WI38 (cell line): Measurements from ENCODE around the gene ALOX5.

Experiments used
- H3K4me3 ChIP-seq: 2 replicates; pipeline ENCODE4 v1.5.1; 2011; ENCODE audit warnings: low read depth, mild to moderate bottlenecking, control low read depth, low read length
- TF ChIP-seq, protein P1 (sequence below): IDR thresholded peaks from 2 replicates; pipeline ENCODE4 v1.5.1; 2012; ENCODE audit warnings: low read depth, mild to moderate bottlenecking, control low read depth, low read length

ALOX5 gene

DNA sequence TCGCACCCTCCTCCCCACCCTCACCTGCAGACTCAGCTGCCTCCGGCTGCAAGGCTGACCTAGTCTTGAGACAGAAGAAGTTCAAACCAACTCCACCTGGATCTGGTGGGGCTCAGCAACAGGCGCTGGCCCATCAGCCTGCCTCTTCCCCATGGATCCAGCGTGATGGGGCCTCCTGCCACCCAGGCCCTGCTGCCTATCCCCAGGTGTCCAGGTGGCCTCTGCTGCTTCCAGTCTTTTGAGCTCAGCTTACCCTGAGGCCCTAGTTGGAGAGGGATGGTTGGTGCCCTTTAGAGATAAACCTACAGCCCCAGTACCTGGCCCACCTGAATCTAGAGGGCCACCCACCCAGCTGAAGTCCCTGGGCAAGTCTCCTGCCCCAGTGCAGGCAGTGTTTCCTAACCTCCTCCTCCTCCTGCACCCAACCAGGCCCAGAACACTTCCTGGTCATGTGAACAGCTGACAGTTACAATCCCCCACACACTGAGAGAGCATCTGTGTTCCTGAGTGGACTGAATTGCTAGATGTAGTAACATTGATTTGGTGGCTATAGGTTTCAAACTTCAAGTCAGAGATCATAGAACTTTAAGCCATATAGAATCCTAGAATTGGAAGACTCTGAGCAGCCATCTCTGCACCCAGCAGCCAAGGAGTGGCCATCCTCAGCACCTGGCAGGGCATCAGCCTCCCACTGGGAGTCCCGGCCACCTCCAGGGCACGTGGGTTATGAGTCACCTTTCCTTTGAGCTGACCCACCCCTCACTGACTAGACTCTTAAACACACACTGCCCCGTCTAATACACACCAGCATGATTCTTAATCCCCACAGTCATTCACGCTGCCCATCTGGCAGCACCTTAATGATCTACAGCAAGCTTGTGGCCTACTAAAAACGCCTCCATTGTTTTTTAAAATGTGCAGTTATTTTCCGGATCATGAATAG, 51.9 kb downstream of the ALOX5 start:
- TF ChIP-seq, protein P1, sequence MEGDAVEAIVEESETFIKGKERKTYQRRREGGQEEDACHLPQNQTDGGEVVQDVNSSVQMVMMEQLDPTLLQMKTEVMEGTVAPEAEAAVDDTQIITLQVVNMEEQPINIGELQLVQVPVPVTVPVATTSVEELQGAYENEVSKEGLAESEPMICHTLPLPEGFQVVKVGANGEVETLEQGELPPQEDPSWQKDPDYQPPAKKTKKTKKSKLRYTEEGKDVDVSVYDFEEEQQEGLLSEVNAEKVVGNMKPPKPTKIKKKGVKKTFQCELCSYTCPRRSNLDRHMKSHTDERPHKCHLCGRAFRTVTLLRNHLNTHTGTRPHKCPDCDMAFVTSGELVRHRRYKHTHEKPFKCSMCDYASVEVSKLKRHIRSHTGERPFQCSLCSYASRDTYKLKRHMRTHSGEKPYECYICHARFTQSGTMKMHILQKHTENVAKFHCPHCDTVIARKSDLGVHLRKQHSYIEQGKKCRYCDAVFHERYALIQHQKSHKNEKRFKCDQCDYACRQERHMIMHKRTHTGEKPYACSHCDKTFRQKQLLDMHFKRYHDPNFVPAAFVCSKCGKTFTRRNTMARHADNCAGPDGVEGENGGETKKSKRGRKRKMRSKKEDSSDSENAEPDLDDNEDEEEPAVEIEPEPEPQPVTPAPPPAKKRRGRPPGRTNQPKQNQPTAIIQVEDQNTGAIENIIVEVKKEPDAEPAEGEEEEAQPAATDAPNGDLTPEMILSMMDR, result no peak
- no peak overlapping the region for H3K4me3 ChIP-seq

DNA sequence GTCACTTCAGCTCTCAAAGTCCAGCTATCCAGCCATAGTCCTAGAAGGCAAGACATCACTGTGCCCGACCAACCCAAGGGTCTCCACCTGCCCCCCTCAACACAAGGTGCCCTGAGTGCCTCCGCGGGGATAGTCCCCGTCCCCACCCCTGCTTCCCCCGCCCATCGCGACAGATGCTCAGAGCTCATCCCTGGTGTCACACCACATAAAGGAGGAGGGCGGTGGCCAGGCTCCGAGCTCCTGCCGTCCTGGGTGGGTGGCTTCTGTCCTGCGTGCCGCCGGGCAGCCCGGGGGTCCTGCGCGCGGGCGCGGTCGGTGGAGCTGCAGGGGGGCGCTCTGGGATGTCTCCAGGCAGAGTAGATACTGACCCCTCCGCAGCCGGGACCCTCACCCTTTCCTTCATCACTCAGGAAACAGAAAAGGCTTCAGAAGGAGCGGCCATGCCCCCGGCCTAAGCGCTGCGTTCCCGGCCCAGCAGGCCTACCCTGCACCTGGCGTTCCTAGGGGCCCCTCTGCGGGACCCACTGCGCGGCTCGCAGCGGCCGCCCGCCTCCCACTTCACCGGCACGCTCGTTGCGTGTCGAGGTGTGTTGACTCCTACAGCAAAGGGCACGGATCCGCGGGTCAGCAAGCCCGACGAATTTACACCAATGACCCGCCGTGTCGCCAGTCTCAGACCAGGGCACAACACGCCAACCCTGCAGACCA, 53.4 kb downstream of the ALOX5 start:
- TF ChIP-seq, protein P1, result no peak

DNA sequence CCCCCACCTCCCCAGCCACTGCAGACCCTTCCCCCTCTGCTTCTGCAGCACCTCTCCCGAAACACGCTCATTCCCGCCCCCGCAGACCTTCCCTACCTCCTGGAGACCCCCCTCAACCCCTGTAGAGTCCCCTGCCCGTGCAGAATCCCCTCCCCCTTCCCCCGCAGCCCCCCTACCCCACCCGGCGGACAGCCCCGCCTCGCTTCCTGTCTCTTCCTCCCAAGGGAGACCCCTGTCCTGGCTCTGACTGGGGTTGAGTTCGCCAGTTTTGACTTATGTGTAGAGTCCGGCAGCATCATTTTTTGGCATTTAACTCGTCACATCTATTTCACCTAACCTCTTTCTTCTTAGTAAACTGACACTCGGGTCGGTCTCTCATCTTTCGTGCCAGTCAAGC, 54.0 kb downstream of the ALOX5 start:
- TF ChIP-seq, protein P1, result no peak
- no peak overlapping the region for H3K4me3 ChIP-seq

More for the DNA sequence above, 53.4 kb downstream of the ALOX5 start:
- no peak overlapping the region for H3K4me3 ChIP-seq

DNA sequence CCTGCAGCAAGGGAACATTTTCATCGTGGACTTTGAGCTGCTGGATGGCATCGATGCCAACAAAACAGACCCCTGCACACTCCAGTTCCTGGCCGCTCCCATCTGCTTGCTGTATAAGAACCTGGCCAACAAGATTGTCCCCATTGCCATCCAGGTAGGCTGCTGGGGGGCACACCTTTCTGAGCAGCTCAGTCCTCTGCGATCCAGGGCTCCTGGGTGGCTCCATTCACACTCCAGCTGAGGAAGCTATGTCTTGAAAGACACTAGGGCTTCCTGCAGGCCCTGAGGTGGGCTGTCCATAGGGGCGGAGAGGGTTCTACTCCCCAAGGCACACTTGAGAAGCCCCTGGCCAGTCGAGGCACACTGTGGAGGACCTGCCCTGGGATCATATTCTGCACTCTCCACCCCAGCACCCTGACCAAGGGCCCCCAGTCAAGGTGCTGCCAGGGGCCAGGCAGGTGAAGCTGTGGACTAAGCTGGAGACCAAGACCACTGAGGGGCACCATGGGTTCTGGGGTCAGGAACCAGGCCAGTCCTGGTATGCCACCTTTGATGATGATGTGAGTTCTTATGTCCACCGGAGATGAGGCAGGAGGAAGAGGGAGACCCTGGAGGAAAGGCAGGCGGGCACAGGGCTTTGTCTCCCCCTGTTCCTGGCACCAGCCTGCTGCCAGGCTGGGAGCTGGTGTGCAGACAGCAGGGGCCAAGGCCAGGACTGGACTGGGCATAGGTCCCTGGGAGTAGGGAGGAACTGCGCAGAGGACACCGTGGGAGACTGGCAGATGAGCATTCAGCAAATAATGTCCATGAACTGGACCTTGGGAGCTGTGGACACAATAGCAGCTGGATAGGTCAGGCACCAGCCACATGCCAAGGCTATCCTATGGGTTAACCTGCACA, 54.8 kb downstream of the ALOX5 start:
- TF ChIP-seq, protein P1, result no peak
- H3K4me3 ChIP-seq, result no peak overlapping the region

DNA sequence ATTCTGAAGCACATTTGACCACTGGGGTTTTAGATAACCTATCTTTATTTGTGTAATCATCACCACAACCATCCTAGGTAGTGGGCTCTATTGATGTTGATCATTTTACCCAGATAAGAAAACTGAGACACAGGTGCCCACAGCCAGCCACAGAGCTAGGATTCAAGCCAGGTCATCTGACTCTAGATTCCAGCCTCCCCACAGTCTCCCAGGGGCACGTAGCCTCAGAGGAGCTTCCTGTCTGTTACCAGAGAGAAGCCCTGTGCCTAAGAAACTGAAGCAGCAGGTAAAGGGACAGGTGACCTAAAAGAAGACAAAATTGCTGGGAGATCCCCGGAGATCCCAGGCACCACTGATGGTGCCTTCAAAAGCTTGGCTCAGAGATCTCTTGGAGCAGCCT, 55.8 kb downstream of the ALOX5 start:
- TF ChIP-seq, protein P1, result no peak
- no peak overlapping the region for H3K4me3 ChIP-seq

DNA sequence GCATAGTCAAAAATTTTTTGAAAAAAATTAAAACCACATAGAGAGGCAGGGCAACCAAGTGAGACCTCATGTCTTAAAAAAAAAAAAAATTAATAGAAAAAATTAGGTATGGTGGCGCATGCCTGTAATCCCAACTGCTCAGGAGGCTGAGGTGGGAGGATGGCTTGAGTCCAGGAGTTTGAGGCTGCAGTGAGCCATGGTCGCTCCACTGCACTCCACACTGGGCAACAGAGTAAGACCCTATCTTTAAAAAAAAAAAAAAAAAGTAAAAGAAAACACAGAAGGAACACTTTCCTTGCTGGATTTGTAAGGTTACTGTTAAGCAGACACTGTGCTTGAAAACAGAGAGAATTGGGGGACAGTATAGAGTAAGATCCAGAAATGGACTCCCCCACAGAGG, 58.1 kb downstream of the ALOX5 start:
- TF ChIP-seq, protein P1, result no peak

More for the DNA sequence above, 58.1 kb downstream of the ALOX5 start:
- H3K4me3 ChIP-seq, result no peak overlapping the region
